Limb (tissue), 2 donors: ENCODE data around the gene TMEM259.

Source experiments
- DNase-seq, 2 donors: peaks; one replicate each; pipeline ENCODE4 v3.0.0-alpha.2; 2016; ENCODE audit errors: extremely low spot score in 2 of 2

The TMEM259 gene

DNA sequence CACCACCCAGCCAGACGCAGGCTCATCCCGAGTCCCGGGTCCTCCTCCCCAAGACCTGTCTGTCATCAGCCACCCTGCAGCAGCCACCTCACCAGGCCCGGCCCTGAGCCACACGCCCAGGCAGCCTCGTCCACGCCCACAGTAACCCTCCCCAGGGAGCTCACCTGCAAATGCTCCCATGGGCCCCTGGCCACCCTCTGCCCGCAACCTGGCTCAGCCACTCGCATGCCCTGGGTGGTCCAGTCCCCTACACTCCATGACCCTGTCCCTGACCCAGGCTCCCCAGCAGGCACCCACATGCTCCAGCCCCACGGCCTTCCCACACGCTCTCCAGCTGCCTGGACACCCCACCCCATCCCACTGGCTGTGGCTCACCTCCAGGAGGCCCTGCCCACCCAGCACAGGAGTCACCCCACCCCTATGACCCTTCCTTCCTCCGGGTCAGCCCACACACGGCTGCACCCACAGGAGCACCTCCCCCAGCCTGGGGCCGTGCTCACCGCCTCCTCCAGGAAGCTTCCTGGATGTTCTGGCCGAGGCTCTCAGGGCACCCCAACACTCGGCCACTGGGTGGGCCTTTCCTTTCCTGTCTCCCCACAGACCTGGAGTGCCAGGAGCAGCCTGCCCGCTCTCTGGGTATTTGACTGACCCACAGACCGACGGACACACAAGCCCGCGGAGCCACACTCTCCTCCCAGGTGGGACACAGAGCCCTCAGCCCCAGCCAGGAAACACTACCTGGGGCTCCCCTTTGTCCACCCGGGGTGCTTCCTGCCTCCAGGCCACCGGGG, 3.6 kb downstream of the TMEM259 start:
- DNase-seq, result no peak

DNA sequence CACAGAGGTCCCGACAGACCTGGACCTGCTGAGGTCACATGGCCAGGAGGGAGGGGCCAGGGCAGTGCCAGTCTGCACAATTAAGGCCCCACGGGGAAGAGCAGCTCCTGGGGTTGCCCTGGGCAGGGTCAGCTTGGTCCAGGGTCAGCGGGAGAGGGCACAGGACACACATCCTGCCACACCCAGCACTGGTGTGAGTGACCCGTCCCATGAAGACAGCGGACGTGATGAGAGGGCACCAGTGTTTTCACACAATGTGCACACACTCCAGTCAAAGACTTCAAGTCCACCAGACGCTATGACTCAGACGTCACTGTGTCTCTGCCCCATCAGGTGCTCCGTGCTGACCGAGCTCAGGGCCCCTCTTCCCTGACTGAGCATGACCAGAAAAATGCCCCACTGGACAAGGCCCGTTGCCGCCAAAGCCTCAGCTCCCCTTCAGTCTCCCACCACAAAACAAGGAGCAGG, 4.2 kb downstream of the TMEM259 start:
- no peak for DNase-seq

DNA sequence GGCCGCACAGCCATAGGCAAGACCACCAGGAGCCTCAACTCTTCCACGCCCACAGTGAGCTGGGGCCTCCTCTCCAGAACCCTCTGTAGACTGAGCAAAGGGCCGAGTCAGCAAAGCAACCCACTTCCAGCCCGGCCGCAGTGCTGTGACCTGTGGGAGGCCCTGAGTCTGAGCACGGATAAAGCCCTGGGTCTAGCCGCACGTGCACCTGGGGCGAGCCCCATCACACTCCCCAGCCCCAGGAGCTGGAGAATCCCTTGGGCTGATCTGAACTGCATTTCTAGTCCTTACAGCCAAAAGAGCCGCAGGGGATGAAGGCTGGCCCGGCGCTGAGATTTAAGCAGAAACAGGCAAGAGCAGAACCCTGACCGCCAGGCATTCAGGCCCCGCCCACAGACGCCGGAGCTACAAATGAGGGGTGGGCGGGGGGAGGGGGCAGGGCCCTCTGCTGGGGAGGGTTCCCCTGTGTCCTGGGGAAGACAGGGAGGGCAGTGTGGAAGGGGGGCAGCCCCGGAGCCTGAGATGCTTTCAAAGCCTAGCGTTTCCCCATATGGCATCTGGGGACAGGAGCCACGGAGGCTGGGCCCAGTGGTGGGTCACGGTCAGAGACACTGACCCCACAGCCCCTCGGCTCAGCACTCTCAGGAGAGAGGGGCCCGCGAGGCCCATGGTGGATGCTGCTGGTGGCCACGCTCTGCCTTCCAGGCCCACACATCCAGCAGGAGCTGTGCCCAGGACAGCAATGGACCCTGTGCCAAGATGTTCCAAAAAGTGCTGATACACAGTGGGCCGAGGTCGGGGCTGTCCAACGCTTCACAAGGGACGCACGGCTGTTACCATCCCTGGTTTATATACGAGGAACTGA, 4.9 kb downstream of the TMEM259 start:
- no peak for DNase-seq

DNA sequence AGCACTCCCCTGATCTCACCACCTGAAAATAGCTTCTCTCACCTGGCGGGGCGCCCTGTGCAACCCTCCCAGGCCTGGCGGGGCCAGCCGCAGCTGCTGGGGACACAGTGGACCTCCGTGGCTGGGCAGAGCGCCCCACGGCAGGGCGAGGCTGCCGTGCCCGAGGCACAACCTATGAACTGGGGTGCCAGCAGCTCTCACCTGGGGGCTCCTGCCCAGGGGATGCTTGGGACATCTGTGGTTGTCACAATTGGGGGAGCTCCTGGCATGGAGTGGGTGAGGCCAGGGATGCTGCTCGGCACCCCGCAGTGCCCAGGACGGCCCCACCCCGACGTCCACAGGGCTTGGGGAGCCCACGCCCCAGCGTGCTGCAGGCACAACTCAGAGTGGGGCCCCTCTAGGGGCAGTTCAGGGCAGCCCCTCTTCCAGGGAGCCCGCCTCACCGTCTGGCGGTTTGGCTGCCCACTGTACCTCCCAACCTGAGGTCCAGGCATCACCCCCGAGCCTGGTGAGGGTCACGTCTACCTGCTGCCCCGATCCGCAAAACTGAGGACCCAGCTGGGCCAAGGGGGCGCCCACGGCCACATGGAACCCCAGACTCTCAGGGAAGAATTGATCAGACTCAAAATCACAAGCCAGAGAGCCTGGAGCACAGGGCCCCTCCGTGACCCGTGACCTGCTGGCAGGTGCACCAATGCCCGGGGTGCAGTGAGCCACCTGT, 5.7 kb downstream of the TMEM259 start:
- DNase-seq, result no peak

DNA sequence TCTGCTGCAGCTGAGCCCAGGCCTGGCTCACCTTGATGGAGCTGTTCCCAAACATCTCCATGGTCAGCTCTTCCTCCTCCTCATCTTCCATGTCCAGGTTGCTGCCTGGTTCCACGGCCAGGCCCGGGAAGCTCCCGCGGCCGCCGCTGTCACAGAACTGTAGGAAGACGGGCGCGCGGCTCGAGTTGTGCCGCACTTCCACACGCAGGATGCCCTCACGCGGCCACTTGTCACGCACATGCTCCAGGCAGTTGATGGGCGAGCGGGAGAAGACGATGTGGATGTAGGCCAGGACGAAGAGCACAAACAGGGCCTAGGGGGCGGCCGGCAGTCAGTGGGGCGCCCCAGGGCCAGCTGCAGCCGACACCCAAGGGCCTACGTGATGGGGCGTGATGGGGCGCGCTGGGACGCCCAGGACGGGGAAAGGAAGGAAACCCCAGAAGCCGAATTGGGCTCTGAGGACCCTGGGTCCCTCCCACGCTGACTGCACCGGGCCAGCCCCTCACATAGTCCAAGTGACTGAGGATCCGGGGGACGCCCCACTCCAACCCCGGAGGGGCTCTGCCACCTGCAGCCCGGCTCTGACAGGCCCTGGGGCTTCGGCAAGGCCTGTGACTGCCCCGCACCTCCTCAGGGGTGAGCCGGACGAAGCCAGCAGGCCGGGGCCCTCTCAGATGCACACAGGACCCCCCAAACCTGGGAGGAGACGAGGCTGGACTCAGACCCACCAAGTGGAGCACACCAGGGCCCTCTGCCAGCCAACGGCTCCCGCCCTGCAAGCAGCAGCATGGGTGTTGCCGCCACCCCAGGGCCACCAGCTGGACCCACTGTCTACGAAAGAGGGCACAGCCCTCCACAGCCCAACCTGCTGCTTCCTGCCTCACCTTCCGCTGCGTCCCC, 6.5 kb downstream of the TMEM259 start:
- no peak for DNase-seq

DNA sequence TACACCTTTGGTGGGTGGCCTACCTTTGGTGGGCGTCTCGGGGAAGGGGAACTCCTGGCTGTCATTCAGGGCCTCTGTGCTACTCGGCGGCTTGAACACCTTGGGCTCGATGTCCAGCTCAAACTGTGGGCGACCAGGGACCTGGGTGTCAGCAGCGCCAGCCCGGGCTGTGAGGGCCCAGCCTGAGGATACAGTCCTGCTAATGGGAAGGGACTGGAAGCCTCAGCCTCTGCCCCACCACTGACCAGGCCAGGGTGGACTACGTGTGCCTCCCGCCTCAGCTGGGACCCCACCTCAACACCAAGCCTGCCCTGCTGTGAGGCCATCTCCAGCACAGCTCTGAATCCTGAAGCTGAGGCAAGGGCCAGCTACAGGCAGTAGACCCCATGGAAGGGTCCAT, 7.7 kb downstream of the TMEM259 start:
- DNase-seq, result no peak

DNA sequence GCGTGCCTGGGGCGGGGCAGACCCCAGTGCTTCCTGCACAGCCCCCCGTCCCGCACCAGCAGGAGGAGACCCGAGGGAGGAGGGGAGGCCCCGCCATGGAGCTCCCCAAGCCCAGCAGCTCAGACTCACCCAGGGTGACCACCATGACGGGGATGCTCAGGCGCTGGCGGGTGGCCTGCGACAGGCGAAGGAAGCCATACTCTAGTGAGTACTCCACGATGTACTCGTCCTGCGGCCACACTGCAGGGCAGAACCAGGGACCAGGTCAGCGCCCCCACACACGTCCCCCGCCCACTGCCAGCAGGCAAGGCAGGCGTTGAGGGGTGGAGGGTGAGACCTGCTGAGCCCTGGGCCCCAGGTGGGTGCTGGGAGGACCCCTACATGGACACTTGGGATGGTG, 8.6 kb downstream of the TMEM259 start:
- DNase-seq, result no peak

DNA sequence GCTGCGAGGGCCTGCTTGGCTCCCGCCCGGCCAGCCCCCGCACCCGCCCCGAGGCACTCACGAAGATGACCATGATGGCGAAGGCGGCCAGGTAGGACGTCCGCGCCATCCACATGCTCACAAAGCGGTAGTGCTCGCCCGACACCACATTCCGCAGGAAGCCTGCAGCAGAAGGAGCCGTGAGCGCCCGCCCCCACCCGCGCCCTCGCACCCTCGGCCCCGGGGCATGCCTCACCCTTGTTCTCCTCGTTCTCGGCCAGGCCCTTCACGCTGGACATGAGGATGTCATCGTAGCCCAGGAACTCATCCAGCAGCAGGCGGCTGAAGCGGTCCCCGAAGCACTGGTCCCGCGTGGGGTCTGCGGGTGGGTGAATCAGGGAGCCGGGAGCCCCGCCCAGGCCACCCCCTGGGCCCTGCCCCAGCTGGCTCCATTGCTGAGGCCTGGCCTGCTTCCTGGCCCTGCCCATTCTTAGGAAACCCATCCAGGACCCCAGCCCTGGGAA, 9.0 kb downstream of the TMEM259 start:
- no peak for DNase-seq

DNA sequence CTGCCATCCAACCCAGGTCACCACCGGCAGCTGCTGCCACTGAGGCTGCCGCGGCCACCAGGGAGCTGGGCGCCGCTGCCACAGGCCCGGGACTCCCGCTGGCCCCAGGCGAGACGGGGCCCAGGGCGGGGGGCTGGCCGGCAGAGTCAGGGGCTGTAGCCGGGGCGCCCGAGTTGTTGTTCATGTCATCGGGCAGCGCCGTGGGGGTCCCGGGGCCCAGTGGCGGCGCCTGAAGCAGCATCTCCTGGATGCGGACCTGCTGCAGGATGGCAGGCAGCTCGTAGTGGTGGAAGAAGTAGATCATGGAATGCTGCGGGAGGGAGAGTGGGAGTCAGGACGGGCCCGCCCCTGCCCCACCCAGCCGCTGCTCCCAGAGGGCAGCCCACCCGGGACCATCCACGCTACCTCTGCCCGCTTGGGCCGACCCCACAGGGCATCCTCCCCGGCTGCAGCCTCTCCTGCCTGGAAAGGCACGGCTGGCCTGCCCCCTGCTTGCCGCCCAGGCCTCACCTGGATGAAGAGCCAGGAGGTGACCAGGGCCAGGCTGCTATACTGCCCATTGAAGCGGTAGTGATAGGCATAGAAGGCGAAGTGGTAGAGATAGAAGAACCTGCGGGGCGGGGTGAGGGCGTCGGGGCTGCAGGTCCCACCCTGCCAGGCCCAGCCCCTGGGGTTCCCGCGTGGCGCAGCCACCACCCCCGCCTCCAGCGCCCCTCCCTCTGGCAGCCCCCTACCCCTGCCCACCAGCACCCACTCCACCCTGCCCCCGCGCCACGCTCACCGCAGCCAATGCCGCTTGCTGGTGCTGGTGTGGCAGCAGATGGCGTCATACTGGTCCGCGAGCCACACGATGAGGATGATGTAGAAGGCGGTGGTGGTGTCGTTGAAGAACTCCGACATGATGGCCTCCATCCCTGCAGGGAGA, 10.1 kb downstream of the TMEM259 start:
- no peak for DNase-seq

DNA sequence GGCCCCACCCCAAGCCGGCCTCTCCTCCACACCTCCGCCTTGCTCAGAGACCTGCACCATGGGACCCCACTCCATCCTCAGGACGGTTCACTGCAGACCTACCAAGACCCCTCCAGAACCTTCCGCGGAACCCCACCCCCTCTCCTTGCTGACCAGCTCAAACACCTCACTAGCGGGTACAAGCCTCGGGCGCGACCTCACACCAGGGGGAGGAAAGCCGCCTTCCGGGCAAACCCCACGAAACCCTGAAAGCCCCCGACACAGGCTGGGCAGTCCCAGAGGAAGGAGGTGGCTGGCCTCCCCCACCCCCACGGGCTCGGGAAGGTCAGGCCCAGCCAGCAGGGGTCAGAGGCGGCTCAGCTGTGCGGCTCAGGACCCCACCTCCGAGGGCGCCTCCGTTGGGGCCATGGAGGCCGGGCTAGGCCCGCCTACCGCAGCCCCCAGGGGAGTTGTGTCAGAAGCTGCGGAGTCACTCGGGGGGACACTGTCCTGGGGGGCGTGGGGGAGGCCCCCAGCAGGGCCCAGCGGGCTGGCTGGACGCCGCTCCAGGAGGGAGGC, 10.9 kb downstream of the TMEM259 start:
- no peak for DNase-seq

DNA sequence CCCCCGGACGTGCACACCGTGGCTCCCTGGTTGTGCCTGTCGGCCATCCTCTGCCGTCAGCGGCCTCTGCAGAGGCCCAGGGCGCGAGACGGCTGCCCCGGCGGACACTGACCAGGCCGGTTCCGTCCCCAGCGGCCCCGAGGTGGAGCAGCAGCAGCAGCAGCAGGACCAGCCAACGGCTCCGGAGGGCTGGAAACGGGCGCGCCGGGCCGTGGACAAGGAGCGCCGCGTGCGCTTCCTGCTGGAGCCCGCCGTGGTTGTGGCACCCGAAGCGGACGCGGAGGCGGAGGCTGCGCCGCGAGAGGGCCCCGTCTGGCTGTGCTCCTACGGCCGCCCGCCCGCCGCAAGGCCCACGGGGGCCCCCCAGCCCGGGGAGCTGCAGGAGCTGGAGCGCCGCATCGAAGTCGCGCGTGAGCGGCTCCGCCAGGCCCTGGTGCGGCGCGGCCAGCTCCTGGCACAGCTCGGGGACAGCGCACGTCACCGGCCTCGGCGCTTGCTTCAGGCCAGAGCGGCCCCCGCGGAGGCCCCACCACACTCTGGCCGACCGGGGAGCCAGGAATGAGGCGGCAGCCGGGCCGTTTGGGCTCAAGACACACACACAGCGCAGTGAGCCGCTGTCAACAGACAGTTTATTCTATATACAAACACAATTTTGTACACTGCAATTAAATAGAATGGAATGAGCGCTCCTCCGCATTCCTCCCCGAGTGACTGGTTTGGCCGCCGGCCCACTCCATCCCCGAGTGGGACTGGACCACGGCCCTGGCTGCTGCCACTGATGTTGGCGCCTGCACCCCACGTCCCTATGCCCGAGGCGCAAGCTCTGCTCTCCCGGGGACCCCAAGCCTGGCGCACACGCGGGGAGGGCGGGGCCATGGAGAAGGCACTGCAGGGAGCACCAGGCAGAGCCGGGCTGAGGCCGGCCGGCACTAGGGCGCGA, 11.6 kb downstream of the TMEM259 start:
- no peak for DNase-seq

DNA sequence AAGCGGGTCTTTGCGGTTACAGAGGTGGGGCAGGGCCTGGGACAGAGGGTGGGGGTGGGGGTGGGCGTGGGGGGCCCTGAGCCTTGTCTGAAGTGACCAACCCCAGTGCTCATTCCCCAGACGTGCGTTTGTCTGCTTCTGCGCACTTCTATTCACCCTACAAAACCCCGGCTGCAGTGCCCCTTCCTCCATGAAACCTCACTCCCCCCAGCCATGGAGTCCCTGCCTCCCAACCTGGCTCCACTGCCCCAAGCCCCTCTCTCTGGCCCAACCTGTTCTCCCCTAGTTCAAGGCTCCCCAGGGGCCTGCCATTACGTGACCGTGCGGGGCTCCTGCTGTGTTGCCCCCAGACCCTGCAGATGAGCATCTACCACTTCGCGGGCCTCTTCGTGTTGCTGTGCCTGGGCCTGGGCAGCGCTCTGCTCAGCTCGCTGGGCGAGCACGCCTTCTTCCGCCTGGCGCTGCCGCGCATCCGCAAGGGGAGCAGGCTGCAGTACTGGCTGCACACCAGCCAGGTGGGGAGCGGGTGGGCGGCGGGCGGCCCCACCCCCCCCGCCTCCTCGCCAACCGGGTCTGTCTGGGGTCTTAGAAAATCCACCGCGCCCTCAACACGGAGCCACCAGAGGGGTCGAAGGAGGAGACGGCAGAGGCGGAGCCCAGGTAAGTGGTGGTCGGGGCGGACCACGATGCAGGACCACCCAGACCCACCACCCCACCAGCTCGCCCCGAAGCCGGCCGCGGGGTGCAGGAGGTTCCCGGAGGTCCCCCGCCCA, 12.5 kb downstream of the TMEM259 start:
- no peak for DNase-seq

DNA sequence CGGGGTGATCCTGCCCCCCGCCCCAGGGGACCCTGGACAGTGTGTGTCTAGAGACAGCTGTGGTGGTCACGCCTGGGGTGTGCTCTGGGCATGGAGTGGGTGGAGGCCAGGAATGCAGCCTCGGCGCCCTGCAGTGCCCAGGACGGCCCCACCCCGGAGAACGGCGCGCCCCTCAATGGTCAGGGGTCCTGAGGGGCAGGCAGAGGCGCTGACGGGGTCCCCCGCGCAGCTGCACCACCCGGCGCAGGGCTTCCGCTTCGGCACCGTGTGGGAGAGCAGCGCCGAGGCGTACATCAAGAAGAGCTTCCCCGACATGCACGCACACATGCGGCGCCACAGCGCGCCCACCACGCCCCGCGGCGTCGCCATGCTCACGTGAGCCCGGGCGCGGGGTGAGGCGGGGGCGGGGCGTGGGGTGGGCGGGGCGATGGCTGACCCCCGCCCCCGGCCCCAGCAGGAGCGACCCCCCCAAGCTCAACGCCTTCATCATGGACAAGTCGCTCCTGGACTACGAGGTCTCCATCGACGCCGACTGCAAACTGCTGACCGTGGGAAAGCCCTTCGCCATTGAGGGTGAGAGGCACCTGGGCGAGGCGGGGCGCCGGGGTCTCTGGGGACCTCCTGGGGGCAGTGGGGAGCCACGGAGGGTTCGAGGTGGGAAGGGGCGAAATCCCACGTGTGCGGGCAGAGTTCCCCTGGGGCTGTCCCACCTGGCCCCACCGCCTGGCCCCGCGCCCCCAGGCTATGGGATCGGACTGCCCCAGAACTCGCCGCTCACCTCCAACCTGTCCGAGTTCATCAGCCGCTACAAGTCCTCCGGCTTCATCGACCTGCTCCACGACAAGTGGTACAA, 13.3 kb downstream of the TMEM259 start:
- no peak for DNase-seq

DNA sequence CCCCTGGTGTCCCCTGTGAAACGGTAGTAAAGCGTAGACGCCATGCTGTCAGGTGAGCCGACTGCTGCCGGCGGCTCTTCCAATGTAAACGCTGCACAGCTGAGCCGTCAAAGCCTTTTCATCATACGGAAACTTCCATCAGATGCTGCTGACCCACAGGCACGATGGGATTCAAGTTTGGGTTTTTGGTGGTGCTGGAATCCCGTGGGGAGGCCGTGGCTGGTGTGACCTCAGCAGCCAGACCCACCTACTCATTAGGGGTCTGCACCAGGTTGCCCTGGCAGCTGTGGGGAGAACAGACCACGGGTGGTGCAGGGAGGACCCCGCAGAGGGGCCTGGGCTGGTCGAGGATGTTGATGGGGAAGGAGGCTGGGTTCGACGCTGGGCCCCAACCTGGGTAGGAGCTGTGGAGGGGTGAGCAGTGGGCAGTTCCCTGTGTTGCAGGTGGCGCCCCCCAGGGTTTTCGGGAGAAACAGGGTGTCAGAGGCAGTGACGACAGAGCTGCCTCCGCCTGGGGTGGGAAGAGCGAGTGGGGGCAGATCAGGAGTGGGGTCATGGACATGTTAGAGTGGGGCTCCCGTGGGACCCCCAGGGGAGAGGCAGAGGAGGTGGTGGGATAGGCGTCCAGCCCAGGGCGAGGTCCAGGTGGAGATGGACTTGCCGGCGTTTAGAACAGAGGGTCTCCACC, 14.1 kb downstream of the TMEM259 start:
- DNase-seq, result no peak

DNA sequence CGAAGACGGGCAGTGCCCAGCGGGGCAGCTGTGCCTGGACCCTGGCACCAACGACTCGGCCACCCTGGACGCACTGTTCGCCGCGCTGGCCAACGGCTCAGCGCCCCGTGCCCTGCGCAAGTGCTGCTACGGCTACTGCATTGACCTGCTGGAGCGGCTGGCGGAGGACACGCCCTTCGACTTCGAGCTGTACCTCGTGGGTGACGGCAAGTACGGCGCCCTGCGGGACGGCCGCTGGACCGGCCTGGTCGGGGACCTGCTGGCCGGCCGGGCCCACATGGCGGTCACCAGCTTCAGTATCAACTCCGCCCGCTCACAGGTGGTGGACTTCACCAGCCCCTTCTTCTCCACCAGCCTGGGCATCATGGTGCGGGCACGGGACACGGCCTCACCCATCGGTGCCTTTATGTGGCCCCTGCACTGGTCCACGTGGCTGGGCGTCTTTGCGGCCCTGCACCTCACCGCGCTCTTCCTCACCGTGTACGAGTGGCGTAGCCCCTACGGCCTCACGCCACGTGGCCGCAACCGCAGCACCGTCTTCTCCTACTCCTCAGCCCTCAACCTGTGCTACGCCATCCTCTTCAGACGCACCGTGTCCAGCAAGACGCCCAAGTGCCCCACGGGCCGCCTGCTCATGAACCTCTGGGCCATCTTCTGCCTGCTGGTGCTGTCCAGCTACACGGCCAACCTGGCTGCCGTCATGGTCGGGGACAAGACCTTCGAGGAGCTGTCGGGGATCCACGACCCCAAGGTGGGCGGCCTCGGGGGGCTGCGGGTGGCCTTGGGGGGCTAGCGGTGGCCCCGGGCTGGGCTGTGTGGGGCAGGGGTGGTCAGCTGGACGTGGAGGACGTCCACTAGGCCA, 15.9 kb downstream of the TMEM259 start:
- no peak for DNase-seq
